ENCODE measurements around the gene SSPN. TPM values are rescaled to one million over a fixed set of nuclear protein-coding genes. Genes with fewer than 3 reads are reported as not detected.

SSPN gene
- total RNA-seq, 2 donors from 2014 or later, result 1.3 to 3.7 TPM

DNA sequence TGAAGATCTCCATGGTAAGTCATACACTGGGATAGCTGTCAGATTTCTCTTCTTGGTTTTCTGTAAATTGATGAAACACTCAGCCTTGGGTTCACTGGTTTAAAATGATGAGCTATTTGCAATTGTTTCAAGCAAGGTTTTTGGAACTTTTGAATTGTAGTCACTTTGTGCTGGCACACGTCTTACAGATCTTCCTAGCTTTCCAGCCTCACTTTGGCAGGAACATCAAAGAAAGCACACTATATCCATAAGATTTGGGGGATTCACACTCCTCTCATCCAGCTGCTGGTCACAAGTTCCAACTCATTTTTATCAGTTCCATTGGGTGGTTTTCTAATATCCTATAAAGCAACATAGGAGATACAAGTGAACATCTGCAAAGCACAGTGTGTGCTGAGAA is 16.0 kb downstream of the SSPN start:
- no peaks in the 10 kb centered on the region for H3K9me3 ChIP-seq (ENCODE audit: control insufficient read depth, low read length)
- TF ChIP-seq, protein P1, sequence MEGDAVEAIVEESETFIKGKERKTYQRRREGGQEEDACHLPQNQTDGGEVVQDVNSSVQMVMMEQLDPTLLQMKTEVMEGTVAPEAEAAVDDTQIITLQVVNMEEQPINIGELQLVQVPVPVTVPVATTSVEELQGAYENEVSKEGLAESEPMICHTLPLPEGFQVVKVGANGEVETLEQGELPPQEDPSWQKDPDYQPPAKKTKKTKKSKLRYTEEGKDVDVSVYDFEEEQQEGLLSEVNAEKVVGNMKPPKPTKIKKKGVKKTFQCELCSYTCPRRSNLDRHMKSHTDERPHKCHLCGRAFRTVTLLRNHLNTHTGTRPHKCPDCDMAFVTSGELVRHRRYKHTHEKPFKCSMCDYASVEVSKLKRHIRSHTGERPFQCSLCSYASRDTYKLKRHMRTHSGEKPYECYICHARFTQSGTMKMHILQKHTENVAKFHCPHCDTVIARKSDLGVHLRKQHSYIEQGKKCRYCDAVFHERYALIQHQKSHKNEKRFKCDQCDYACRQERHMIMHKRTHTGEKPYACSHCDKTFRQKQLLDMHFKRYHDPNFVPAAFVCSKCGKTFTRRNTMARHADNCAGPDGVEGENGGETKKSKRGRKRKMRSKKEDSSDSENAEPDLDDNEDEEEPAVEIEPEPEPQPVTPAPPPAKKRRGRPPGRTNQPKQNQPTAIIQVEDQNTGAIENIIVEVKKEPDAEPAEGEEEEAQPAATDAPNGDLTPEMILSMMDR (conservative IDR thresholded peaks at IDR 0.05), result no peak

DNA sequence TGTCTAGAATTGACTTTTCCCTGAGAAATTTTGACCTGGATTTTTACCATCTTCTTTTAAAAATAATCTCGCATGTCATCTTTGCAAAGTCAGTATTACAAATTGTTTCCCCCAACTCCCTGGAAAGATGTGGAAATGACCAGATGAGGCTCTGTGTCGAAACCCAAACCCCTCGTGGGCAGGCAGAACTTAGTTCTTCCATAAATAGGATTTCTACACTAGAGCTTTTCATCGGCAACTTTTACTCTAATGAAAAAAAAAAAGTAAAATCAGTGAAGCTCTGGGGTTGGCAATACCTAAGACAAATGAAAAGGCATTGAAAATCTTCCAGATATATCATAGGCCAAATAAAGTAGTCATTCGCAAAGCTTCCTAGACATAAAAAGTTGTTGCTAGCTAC is 17.0 kb downstream of the SSPN start:
- no peak overlapping the region for H3K9ac ChIP-seq (ENCODE audit: extremely low read depth, low read length, poor library complexity, severe bottlenecking)

More for the DNA sequence above, 16.0 kb downstream of the SSPN start:
- Mint-ChIP-seq H3K9me3 (no peaks in the 10 kb centered on the region), H3K4me1 (no peaks in the 10 kb centered on the region), H3K27me3 (ENCODE audit: insufficient read depth) (peaks cover 5% of the 10 kb centered on the region), H3K36me3 (ENCODE audit: low read depth) (no peaks in the 10 kb centered on the region), H3K4me3 (no peak overlapping the region), H3K27ac (no peak overlapping the region)
- H3K4me3 ChIP-seq (ENCODE audit: low read length), result no peak overlapping the region
- no peaks in the 10 kb centered on the region for H3K36me3 ChIP-seq (ENCODE audit: control insufficient read depth, insufficient read depth, low read length)
- H3K9ac ChIP-seq (ENCODE audit: extremely low read depth, low read length, poor library complexity, severe bottlenecking), result no peak overlapping the region
- peaks cover 13% of the 10 kb centered on the region for H3K27me3 ChIP-seq (ENCODE audit: control insufficient read depth, insufficient read depth, low read length, poor library complexity, severe bottlenecking)
- no peak for DNase-seq
- H3K27ac ChIP-seq (ENCODE audit: low read depth, low read length), result no peak overlapping the region
- no peaks in the 10 kb centered on the region for H3K4me1 ChIP-seq (ENCODE audit: control insufficient read depth, insufficient read depth, low read length)
- 79% methylated on average over 1 of the region's 1 CpG; no CpG with 5 or more reads in 1 of the 2 experiments for WGBS, 2 experiments (ENCODE audit: insufficient coverage in 1 of 2, insufficient read length in 1 of 2)

DNA sequence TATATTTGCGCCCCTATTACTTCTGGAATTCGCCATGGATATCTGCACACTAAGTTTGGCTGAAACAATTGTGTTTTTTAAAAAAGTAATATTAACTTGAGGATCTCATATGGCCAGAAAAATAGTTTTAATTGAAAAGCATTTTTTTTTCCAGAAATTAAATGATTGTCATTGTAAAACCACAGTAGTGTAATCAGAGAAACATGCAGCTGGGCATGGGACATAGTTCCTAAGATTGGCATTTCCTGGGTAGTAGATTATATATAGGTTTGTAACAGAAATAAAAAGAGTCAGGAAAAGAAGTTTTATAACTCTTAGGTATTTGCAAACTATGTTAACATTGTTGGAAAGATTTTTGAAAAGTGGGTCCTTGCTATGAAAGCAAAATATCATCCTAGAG is 17.6 kb downstream of the SSPN start:
- no peak for DNase-seq
- TF ChIP-seq, protein P1 (conservative IDR thresholded peaks at IDR 0.05), result no peak
- Histone ChIP-seq H3K4me1 (ENCODE audit: control insufficient read depth, insufficient read depth, low read length) (no peaks in the 10 kb centered on the region), H3K9ac (ENCODE audit: extremely low read depth, low read length, poor library complexity, severe bottlenecking) (no peak overlapping the region), H3K27me3 (ENCODE audit: control insufficient read depth, insufficient read depth, low read length, poor library complexity, severe bottlenecking) (peaks cover 13% of the 10 kb centered on the region), H3K9me3 (ENCODE audit: control insufficient read depth, low read length) (no peaks in the 10 kb centered on the region), H3K4me3 (ENCODE audit: low read length) (no peak overlapping the region), H3K36me3 (ENCODE audit: control insufficient read depth, insufficient read depth, low read length) (no peaks in the 10 kb centered on the region), H3K27ac (ENCODE audit: low read depth, low read length) (no peak overlapping the region)
- Mint-ChIP-seq H3K9me3 (no peaks in the 10 kb centered on the region), H3K27me3 (ENCODE audit: insufficient read depth) (peaks cover 5% of the 10 kb centered on the region), H3K27ac (no peak overlapping the region), H3K4me1 (no peaks in the 10 kb centered on the region), H3K4me3 (no peak overlapping the region), H3K36me3 (ENCODE audit: low read depth) (no peaks in the 10 kb centered on the region)
- 93 to 100% methylated on average over 1 to 2 of the region's 2 CpGs for WGBS, 2 experiments (ENCODE audit: insufficient coverage in 1 of 2, insufficient read length in 1 of 2)

More for the DNA sequence above, 17.0 kb downstream of the SSPN start:
- Mint-ChIP-seq H3K36me3 (ENCODE audit: low read depth) (no peaks in the 10 kb centered on the region), H3K4me3 (no peak overlapping the region), H3K27ac (no peak overlapping the region), H3K9me3 (no peaks in the 10 kb centered on the region), H3K4me1 (no peaks in the 10 kb centered on the region), H3K27me3 (ENCODE audit: insufficient read depth) (peaks cover 5% of the 10 kb centered on the region)
- 89 to 94% methylated on average over 1 to 5 of the region's 5 CpGs for WGBS, 2 experiments (ENCODE audit: insufficient coverage in 1 of 2, insufficient read length in 1 of 2)
- no peak overlapping the region for H3K27ac ChIP-seq (ENCODE audit: low read depth, low read length)
- peaks cover 13% of the 10 kb centered on the region for H3K27me3 ChIP-seq (ENCODE audit: control insufficient read depth, insufficient read depth, low read length, poor library complexity, severe bottlenecking)
- no peak for DNase-seq
- H3K4me1 ChIP-seq (ENCODE audit: control insufficient read depth, insufficient read depth, low read length), result no peaks in the 10 kb centered on the region
- no peaks in the 10 kb centered on the region for H3K36me3 ChIP-seq (ENCODE audit: control insufficient read depth, insufficient read depth, low read length)
- TF ChIP-seq, protein P1 (conservative IDR thresholded peaks at IDR 0.05), result no peak
- H3K9me3 ChIP-seq (ENCODE audit: control insufficient read depth, low read length), result no peaks in the 10 kb centered on the region
- no peak overlapping the region for H3K4me3 ChIP-seq (ENCODE audit: low read length)
